GM12878 (cell line): ENCODE data around the gene MAP4. TPM values are rescaled to one million over a fixed set of nuclear protein-coding genes. Genes with fewer than 3 reads are reported as not detected.

Source experiments
- ATAC-seq: fragments of 200-7000 bp; cut with Tn5 transposase; 3 replicates; pipeline ENCODE4 v1.9.1; 2020; ENCODE audit warnings: mild to moderate bottlenecking, moderate library complexity
- BruUV-seq: library from RNA; stranded (reverse); fragments of 400-500 nt; replicated peaks from 2 replicates; lab custom pipeline; 2021; lab: Mats Ljungman, UMichigan
- CTCF ChIA-PET: fragments of 300-600 bp; sonication (Branson Sonifier 250); formaldehyde crosslinking; extraction: SDS; loops from one replicate; lab custom pipeline; 2021; ENCODE audit warnings: inconsistent platforms; lab: Yijun Ruan, JAX
- POLR2A ChIA-PET: fragments of 350-600 bp; formaldehyde crosslinking; extraction: SDS; loops from one replicate; lab custom pipeline; 2021; ENCODE audit warnings: inconsistent platforms; lab: Charles Lee
- RAD21 ChIA-PET: fragments of 300-600 bp; sonication (Branson Sonifier 250); formaldehyde crosslinking; loops from one replicate; lab custom pipeline; 2023; ENCODE audit warnings: antibody characterized with exemption; ENCODE audit not compliant: unreplicated experiment; lab: Charles Lee
- SMC1A ChIA-PET: fragments of 300-600 bp; sonication (Branson Sonifier 250); formaldehyde crosslinking; loops from one replicate; lab custom pipeline; 2023; ENCODE audit not compliant: unreplicated experiment, uncharacterized antibody; lab: Charles Lee
- DNase-seq: peaks from one replicate; pipeline ENCODE4 v3.0.0-alpha.2; 2011; ENCODE audit warnings: low read depth, low spot score
- FAIRE-seq: peaks from 3 replicates; lab custom pipeline; 2011; peaks lifted over from hg19 to GRCh38; lab: Jason Lieb, UNC
- H2AFZ ChIP-seq: 2 replicates; pipeline ENCODE4 v1.6.0; 2011; ENCODE audit warnings: low read depth, low read length, control low read depth; ENCODE audit not compliant: control insufficient read depth
- H3K27ac ChIP-seq: 2 replicates; pipeline ENCODE4 v1.5.1; 2011; ENCODE audit warnings: control low read depth; ENCODE audit not compliant: control insufficient read depth, insufficient read depth
- H3K27me3 ChIP-seq, 2 experiments: replicated peaks in 1 of 2; 2 replicates each; pipeline versions ENCODE4 v1.6.0 to v1.6.1; 2011; ENCODE audit warnings: low read length in 1 of 2; ENCODE audit not compliant: control insufficient read depth in 2 of 2, insufficient read depth in 2 of 2
- H3K36me3 ChIP-seq, 2 experiments: 2 replicates each; pipeline ENCODE4 v1.5.1; 2011; ENCODE audit warnings: low read length in 1 of 2; ENCODE audit not compliant: control insufficient read depth in 2 of 2, insufficient read depth in 2 of 2
- H3K4me1 ChIP-seq: 2 replicates; pipeline ENCODE4 v1.6.1; 2011; ENCODE audit warnings: mild to moderate bottlenecking, low read length, moderate library complexity, mixed read lengths; ENCODE audit not compliant: control insufficient read depth, insufficient read depth
- H3K4me2 ChIP-seq: 2 replicates; pipeline ENCODE4 v1.6.0; 2011; ENCODE audit warnings: control low read depth; ENCODE audit not compliant: control insufficient read depth, insufficient read depth
- H3K4me3 ChIP-seq: fragments of 200-600 bp; sonication (generic); 2 replicates; pipeline ENCODE4 v1.5.1; 2016
- H3K79me2 ChIP-seq: 2 replicates; pipeline ENCODE4 v1.6.0; 2011; ENCODE audit warnings: low read length; ENCODE audit not compliant: control insufficient read depth, insufficient read depth
- H3K9ac ChIP-seq: 2 replicates; pipeline ENCODE4 v1.8.0; 2011; ENCODE audit warnings: low read length, control low read depth, mixed read lengths; ENCODE audit not compliant: control insufficient read depth, insufficient read depth
- H3K9me3 ChIP-seq: replicated peaks from 3 replicates; pipeline ENCODE4 v1.5.1; 2011; ENCODE audit warnings: mild to moderate bottlenecking, low read length; ENCODE audit not compliant: control insufficient read depth, insufficient read depth
- H4K20me1 ChIP-seq: 2 replicates; pipeline ENCODE4 v1.6.0; 2011; ENCODE audit not compliant: control insufficient read depth, insufficient read depth
- BACH1 ChIP-seq: fragments of 450-650 bp; IDR thresholded peaks from 2 replicates; pipeline ENCODE4 v1.6.1; 2017; ENCODE audit warnings: mild to moderate bottlenecking, borderline replicate concordance
- BCL11A ChIP-seq: IDR thresholded peaks from 2 replicates; pipeline ENCODE4 v1.6.1; 2011; ENCODE audit warnings: low read depth, low read length
- CBFB ChIP-seq: IDR thresholded peaks from 2 replicates; pipeline ENCODE4 v1.6.1; 2016; ENCODE audit warnings: antibody characterized with exemption, low read depth
- DPF2 ChIP-seq: fragments of 450-650 bp; IDR thresholded peaks from 2 replicates; pipeline ENCODE4 v1.6.1; 2017; ENCODE audit warnings: mild to moderate bottlenecking
- ZNF24 ChIP-seq: fragments of 450-650 bp; IDR thresholded peaks from 2 replicates; pipeline ENCODE4 v1.6.1; 2017; ENCODE audit warnings: antibody characterized with exemption, mild to moderate bottlenecking
- ZZZ3 ChIP-seq: IDR thresholded peaks from 2 replicates; pipeline ENCODE4 v1.6.1; 2011; ENCODE audit warnings: low read depth; ENCODE audit not compliant: control insufficient read depth, insufficient read length
- WGBS: methylation state at CpG from one replicate; pipeline ENCODE4 v1.1.6; 2016; ENCODE audit warnings: low lambda C conversion rate; ENCODE audit not compliant: insufficient replicate concordance, insufficient coverage; ENCODE audit errors: missing lambda C conversion rate; 5-methylcytosine and 5-hydroxymethylcytosine counted together
- in situ Hi-C: fragments of 300-500 bp; cut with MboI; formaldehyde crosslinking; loops from 9 replicates; pipeline ENCODE4 v1.14.3; 2018; ENCODE audit warnings: mixed read lengths
- intact Hi-C: fragments of 100-400 bp; cut with micrococcal nuclease; formaldehyde crosslinking; loops from one replicate; pipeline ENCODE4 v1.14.2; 2022; ENCODE audit not compliant: unreplicated experiment
- polyA plus RNA-seq, 11 experiments: library from polyadenylated mRNA; depleted of rRNA in 4 of 11; unstranded in 6 of 11; stranded (reverse) in 5 of 11; fragments of >200 nt; fragmentation: Nextera tagmentation in 4 of 11; fragmentation: Illumina TruSeq in 1 of 11; extraction: Ambion mirVana in 4 of 11; extraction: Trizol in 1 of 11; gene quantifications; 1 replicate in 1 of 11; 2 replicates in 10 of 11; pipeline versions ENCODE4 v1.2.1 to v1.2.3, GENCODE V29; 2011 to 2016; ENCODE audit warnings: inconsistent platforms in 2 of 11, missing spikeins in 2 of 11, low read depth in 1 of 11
- total RNA-seq, 4 experiments: library from RNA; depleted of rRNA in 3 of 4; stranded (reverse); fragments of >200 nt in 3 of 4; fragmentation: Illumina TruSeq in 1 of 4; extraction: Trizol in 1 of 4; gene quantifications; 2 replicates each; pipeline versions ENCODE4 v1.2.1 to v1.2.3, GENCODE V29; 2013 to 2021
- TF ChIP-seq, protein P1 (sequence below): fragments of 450-650 bp; IDR thresholded peaks from 2 replicates; pipeline ENCODE4 v1.6.1; 2016; ENCODE audit warnings: mild to moderate bottlenecking
- TF ChIP-seq, protein P2 (sequence below): fragments of 450-650 bp; IDR thresholded peaks from 2 replicates; pipeline ENCODE4 v1.6.1; 2014; ENCODE audit warnings: mild to moderate bottlenecking
- TF ChIP-seq, protein P3 (sequence below): fragments of 450-650 bp; IDR thresholded peaks from 2 replicates; pipeline ENCODE4 v1.6.1; 2017; ENCODE audit warnings: mild to moderate bottlenecking

MAP4 gene
- total and polyA plus RNA-seq, 10 of the 15 experiments (the other 5 are each of a cell fraction or from before 2014, with no cell fraction given), result 22.2 to 145 (median 47.2) TPM

DNA sequence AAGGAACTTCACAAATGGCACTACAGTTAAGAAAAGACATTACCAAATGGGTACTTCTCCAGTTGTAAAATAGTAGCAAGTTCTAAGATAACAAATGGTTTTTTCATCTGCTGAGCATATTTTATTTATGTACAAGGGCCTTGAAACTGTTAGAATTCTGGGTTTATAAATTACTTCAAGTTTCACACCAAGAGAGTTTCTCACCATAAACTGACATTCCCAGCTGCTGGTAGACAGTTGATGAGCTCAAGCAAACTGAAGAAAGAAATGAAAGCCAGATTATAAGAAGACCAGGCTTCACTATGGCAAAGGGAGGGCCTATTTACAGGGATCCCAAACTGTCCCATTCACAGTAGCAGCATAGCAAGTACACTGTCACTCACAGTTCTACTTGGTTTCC, 113.5 kb downstream of the MAP4 start:
- H2AFZ ChIP-seq, result no peak overlapping the region
- no peak overlapping the region for H3K9ac ChIP-seq
- H3K4me2 ChIP-seq, result no peak overlapping the region
- peaks cover 1 to 16% of the 10 kb centered on the region in 2 experiments; a peak in 3 of 4 replicates for H3K36me3 ChIP-seq
- no peaks in the 10 kb centered on the region for H3K9me3 ChIP-seq
- in situ Hi-C loops (no loop called here), intact Hi-C loops (no loop called here)
- H3K27ac ChIP-seq, result no peak overlapping the region
- no peaks in the 10 kb centered on the region for H3K27me3 ChIP-seq
- ChIA-PET RAD21 (no interaction called here), POLR2A (no interaction called here), SMC1A (interaction anchor here (0.7 kb wide), 1 partner anchor 285 kb away, joined by 3 read pairs; no protein-coding TSS in a partner anchor), CTCF (no interaction called here)
- H4K20me1 ChIP-seq, result no peaks in the 10 kb centered on the region
- no peak for ATAC-seq
- H3K4me1 ChIP-seq, result no peaks in the 10 kb centered on the region
- H3K79me2 ChIP-seq, result no peaks in the 10 kb centered on the region
- TF ChIP-seq, protein P1, sequence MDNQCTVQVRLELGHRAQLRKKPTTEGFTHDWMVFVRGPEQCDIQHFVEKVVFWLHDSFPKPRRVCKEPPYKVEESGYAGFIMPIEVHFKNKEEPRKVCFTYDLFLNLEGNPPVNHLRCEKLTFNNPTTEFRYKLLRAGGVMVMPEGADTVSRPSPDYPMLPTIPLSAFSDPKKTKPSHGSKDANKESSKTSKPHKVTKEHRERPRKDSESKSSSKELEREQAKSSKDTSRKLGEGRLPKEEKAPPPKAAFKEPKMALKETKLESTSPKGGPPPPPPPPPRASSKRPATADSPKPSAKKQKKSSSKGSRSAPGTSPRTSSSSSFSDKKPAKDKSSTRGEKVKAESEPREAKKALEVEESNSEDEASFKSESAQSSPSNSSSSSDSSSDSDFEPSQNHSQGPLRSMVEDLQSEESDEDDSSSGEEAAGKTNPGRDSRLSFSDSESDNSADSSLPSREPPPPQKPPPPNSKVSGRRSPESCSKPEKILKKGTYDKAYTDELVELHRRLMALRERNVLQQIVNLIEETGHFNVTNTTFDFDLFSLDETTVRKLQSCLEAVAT, result no peak
- TF ChIP-seq ZNF24, result no peak
- BruUV-seq, result no TSS peak
- DNase-seq, result no peak
- no peak overlapping the region for H3K4me3 ChIP-seq
- no peak for FAIRE-seq

DNA sequence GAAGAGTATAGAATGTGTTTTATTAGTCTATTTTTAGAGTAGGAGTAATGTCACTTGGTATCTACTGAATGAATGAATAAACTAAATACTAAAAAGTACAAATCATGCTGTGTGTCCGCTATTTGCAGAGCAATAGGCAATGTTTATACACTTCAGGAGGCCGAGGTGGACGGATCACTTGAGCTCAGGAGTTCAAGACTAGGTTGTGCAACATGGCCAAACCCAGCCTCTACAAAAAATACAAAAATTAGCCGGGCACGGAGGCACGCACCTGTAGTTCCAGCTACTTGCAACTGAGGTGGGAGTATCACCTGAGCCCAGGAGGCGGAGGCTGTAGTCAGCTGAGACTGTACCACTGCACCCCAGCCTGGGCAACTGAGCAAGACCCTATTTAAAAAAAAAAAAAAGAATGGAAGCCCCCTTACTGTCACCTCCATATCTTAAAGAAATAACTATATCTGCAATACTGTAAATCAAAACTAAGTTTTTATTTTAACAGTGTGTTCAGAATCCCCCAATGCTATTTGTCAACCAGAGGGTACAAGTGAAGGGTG, 114.9 kb downstream of the MAP4 start:
- ChIA-PET SMC1A (interaction anchor here (0.6 kb wide), 1 partner anchor 41 kb away, joined by 3 read pairs; no protein-coding TSS in a partner anchor), RAD21 (no interaction called here), CTCF (interaction anchor here (0.5 kb wide), 1 partner anchor 13 kb away, joined by 3 read pairs; no protein-coding TSS in a partner anchor), POLR2A (no interaction called here)
- BruUV-seq, result no TSS peak
- H4K20me1 ChIP-seq, result no peaks in the 10 kb centered on the region
- no peaks in the 10 kb centered on the region for H3K4me1 ChIP-seq
- DNase-seq, result no peak
- no peaks in the 10 kb centered on the region for H3K79me2 ChIP-seq
- H3K4me2 ChIP-seq, result no peak overlapping the region
- 98% methylated on average over 7 of the region's 7 CpGs for WGBS
- no peak overlapping the region for H2AFZ ChIP-seq
- no peak overlapping the region for H3K27ac ChIP-seq
- H3K9me3 ChIP-seq, result no peaks in the 10 kb centered on the region
- H3K9ac ChIP-seq, result no peak overlapping the region
- no peak for ATAC-seq
- H3K36me3 ChIP-seq, result peaks cover 1 to 16% of the 10 kb centered on the region in 2 experiments; a peak in 3 of 4 replicates
- no peak for FAIRE-seq
- intact Hi-C loops, result no loop called here
- H3K4me3 ChIP-seq, result no peak overlapping the region
- in situ Hi-C loops, result no loop called here
- H3K27me3 ChIP-seq, result no peaks in the 10 kb centered on the region
- TF ChIP-seq, protein P1, result no peak
- TF ChIP-seq, protein P2, sequence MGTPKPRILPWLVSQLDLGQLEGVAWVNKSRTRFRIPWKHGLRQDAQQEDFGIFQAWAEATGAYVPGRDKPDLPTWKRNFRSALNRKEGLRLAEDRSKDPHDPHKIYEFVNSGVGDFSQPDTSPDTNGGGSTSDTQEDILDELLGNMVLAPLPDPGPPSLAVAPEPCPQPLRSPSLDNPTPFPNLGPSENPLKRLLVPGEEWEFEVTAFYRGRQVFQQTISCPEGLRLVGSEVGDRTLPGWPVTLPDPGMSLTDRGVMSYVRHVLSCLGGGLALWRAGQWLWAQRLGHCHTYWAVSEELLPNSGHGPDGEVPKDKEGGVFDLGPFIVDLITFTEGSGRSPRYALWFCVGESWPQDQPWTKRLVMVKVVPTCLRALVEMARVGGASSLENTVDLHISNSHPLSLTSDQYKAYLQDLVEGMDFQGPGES, result no peak
- TF ChIP-seq CBFB, result no peak
- no peak for TF ChIP-seq DPF2
- TF ChIP-seq ZZZ3, result no peak
- no peak for TF ChIP-seq BCL11A
- TF ChIP-seq, protein P3, sequence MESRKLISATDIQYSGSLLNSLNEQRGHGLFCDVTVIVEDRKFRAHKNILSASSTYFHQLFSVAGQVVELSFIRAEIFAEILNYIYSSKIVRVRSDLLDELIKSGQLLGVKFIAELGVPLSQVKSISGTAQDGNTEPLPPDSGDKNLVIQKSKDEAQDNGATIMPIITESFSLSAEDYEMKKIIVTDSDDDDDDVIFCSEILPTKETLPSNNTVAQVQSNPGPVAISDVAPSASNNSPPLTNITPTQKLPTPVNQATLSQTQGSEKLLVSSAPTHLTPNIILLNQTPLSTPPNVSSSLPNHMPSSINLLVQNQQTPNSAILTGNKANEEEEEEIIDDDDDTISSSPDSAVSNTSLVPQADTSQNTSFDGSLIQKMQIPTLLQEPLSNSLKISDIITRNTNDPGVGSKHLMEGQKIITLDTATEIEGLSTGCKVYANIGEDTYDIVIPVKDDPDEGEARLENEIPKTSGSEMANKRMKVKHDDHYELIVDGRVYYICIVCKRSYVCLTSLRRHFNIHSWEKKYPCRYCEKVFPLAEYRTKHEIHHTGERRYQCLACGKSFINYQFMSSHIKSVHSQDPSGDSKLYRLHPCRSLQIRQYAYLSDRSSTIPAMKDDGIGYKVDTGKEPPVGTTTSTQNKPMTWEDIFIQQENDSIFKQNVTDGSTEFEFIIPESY, result no peak
- no peak for TF ChIP-seq BACH1
